GM21515 (cell line): ENCODE results near the gene PARD3B.

Experiments
- ATAC-seq: cut with Tn5 transposase; IDR thresholded peaks from one replicate; pipeline ENCODE4 v1.9.1; 2021; ENCODE audit not compliant: unreplicated experiment

PARD3B gene

DNA sequence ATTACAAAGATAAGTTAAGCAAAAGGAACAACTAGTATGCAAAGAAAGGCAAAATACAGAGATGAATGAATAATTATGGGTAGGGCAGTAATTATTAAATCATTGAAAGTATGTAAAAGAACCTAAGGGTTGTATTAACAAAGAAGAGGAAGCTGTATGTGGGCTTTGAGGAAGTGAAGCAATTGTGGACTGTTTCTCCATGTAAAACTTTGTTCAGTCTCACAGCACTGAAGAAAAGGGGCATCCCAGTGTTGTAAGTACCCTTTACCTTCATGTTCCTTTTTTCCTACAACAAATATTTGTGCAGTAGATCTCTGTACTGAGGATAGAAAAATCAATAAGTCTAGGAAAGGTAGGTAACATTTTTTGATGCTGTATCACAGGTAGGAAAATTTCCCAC, 748.3 kb downstream of the PARD3B start:
- no peak for ATAC-seq

DNA sequence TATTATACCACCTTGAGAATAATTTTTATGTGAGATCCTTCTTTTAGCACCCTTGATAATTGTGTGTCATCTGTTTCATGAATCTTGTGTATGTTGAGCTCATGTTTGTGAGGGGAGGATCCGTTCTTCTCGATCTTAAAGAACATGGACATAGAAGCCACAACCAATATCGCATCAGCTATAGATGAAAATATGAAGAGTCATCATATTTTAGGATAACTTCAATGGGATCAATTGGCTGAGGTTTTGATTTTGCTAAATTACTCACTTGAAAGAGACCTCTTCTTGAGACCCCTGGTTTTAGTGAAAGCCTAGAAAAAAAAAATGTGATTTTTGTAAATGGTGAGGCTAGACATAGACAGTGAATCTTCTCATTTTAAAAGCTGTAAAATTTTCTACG, 751.7 kb downstream of the PARD3B start:
- ATAC-seq: no peak

DNA sequence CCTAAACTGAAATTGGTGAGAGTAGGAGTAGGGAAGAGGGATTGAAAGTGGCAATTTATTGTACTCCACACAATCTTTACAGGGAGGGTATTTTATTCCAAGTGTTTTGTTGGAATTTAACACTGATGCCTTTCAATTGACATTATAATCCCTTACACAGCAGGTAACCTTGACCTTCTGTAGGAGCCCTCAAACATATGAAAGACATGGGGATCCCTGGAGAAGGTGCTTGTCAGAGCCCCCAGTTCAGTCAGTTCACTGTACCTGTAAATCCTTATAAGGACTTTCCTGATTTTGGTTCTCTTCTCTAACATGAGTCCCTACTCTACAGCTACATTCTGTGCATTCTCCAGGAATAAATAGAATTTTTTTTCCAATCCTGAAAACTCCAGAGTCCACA, 752.1 kb downstream of the PARD3B start:
- ATAC-seq: no peak

- no peak for ATAC-seq
These were observed 752.6 kb downstream of the PARD3B start for GRCh38 chr2:205297846-205298245.

DNA sequence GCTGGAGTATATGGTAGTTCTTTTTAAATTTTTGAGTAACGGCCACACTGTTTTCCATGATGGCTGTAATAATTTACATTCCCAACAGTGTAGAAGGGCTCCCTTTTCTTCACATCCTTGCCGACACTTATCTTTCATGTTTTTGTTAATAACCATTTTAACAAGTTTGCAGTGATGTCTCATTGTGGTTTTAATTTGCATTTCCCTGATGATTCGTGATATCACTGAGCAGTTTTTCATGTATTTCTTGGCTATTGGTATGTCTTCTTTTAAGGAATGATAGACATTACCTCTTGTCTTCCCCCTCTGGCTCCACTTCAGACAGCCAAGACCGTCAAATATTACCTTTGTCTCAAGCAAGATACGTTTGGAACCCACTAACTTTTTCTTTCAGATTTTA, 765.9 kb downstream of the PARD3B start:
- ATAC-seq: no peak

DNA sequence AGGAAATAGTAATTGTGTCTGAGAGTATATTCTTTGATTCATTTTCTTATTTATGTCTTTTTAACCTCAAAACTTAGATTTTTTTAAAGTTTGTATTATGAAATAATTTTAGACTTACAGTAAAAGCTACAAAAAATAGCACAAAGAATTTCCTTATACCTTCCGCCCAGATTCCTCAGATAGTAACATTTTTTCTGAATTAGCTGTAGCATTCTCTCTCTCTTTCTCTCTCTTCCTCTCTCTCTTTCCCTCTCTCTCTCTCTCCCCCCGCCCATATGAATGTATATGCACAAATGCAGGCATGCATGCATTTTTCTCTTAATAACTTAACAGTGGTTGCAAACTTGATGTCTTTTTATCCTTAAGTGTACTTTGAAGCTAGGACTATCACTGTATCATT, 776.0 kb downstream of the PARD3B start:
- ATAC-seq: no peak

- no peak for ATAC-seq
These were observed 778.7 kb downstream of the PARD3B start for GRCh38 chr2:205323929-205324328.

DNA sequence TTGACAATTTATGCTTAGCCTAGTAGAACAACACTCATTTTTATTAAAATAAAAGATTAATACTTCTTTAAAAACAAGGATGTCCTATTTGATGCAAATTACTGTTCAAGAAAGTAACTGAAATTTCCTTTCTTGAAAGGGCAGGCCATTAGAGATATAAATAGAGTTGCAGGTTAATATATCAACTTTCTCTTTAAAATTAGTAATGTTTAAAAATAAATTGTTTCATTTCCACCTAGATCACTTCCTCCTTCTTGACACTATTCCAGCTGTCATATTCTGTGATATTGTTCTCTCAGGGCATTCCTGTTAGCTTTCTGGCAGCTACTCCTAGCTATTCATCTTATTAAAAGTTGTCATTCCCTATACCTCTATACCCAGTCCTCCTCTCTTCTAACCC, 779.1 kb downstream of the PARD3B start:
- peak; percentile 61 for ATAC-seq

GRCh38 chr2:205333351-205333750, 788.1 kb downstream of the PARD3B start:
- ATAC-seq: no peak

GRCh38 chr2:205337274-205337673, 792.0 kb downstream of the PARD3B start:
- ATAC-seq: no peak

- ATAC-seq: no peak
These were observed 792.9 kb downstream of the PARD3B start for GRCh38 chr2:205338156-205338555.

GRCh38 chr2:205343103-205343502, 797.8 kb downstream of the PARD3B start:
- ATAC-seq: no peak

DNA sequence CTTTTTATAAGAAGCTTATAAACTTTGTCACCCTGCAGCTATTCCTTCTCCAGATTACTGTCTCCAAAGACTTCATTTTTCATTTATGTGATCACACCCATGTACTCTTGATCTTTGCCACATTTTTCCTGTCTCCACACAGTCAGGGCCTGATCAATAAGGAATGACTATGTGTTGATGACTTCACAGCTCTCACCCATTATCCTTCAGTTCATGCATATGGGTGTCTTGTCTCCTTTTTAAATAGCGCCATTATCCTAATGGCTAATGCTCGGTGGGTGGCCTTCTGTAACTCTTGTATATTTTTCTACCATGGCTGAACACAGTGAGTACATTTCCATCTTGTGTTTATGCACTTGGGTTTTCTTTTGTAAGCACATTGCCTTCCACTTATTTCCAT, 801.4 kb downstream of the PARD3B start:
- no peak for ATAC-seq

DNA sequence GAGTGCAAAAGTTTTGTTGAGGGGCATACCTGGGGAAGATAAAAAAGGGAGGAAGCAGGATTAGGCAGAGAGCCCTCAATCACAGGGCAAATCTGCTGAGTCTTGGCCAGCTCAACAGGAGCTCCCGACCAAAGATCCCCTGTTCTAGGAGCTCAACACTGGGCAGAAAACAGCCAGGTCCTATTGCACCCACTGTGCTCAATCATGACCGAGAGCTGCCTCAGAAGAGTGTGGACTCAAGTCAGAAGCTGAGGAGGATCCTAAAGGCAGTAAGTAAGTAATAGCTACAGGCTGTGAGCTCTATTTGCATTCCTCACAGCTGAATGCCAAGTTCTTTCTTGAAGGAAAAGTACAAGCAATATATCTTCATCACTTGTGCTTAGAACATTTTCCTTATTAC, 802.6 kb downstream of the PARD3B start:
- no peak for ATAC-seq

GRCh38 chr2:205352094-205352493, 806.8 kb downstream of the PARD3B start:
- ATAC-seq: no peak

- no peak for ATAC-seq
These were observed 807.3 kb downstream of the PARD3B start for GRCh38 chr2:205352593-205352992.

- no peak for ATAC-seq
These were observed 812.5 kb downstream of the PARD3B start for GRCh38 chr2:205357732-205358131.

DNA sequence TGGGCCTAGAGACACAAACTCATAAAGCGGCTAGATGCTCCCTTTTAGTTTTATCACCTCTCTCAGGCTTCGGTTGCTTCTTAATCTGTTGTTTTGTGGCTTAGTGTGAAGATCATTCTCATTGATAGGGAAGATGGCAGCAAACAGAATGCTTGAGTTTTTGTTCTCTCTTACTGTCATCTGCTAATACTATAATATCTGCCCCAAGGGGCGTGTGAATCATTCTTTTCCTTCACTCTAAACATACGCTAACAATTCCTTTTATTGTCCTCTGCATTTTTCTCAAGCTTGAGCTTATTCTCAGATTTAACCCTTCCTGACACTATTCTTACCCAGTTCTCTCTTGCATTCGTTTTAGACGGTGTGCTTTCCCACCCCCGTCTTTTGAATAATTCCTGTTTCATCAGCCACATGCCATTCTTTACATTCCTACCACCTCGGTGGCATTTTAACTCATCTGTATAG, 813.1 kb downstream of the PARD3B start:
- no peak for ATAC-seq

DNA sequence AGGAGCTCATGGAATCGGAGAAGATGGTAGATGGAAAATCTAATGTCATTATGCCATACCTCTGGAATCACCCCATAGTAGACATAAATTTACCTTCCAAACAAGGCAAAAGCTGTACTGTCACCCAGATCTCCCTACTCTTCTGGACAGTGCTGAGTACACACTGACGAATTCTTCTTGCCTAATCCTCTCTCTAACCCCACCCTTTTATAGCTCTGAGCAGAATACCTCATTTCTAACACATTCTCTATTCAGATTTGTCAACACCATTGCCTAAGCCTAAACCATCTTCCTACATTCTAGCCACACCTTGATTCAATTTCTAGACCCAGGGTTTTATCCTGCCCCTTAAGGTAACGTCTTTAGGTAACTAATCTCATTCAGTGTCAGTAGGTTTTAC, 816.0 kb downstream of the PARD3B start:
- ATAC-seq: no peak

DNA sequence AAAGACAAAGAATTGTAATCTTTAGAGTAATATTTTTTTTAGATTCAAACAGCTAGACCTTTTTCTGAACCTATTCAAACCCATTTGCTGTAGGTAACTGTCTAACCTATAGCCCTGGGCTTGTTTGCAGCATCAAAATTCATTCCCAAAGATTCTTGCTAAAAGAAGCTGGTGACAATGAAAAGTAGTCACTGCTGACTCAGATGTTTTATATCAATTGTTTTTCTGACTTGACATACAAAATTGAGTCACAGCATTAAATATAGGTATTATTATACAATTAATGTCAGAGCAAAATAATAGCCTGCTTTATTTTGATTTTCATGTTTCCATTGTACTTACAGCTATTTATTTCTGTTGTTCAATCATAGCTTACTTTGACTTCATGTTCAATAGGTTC, 816.7 kb downstream of the PARD3B start:
- no peak for ATAC-seq

DNA sequence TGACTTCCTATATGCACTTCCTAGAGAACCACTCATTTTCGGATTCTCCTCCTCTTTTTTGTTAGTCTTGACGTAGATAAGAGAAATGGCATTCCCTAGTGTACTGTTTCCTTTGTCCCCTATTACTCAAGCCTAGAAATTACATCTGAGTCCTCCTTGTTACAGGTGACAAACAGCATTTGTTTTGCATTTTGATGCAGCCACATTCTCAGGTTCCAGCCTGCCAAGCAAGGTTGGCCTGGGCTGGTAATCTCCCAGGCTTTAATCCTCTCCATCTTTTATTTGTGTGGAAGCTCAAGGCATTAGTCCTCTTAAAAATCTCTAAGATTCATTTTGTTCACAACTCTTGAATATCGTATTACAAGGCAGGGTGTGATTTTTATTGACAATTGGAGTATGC, 819.0 kb downstream of the PARD3B start:
- no peak for ATAC-seq

- ATAC-seq: no peak
These were observed 821.2 kb downstream of the PARD3B start for GRCh38 chr2:205366336-205367060.

DNA sequence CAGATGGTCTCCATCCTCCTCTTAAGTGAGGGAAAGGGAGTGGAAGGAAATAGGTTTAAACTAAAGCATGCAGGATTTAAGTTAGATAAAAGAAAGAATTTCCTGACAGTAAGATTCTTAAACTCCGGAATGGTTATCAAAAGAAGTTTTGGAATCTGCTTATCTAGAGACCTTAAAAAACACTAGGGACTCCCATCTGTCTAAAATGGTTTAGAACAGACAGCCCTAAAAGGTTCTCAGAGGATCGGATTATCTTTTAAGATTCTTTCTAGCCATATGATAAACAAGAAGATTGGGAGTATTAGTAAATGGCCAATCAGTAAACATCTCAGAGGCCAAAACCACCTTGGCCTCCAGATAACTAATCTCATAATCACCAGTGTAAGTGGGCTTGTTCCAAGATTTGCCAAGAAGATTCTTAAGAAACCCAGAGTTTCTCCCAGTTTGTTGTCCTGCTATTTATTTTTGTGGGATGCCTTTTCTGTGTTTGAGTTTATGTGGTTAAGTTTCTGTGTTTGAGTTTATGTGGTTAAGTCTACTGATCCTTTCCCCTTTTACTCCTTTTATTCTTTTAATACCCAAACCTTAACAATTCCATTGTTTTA, 822.2 kb downstream of the PARD3B start:
- ATAC-seq: no peak
